ENCODE measurements around the gene ATXN1.

Gene ATXN1

GRCh38 chr6:16677458-16677857 is 83.8 kb downstream of the ATXN1 start:
- DNase-seq (ENCODE audit: extremely low spot score): no peak
- TF ChIP-seq HDGF (IDR thresholded peaks at IDR 0.05; ENCODE audit: borderline replicate concordance) (no peak), ARNT (IDR thresholded peaks at IDR 0.05) (no peak), FOXK2 (IDR thresholded peaks at IDR 0.05) (no peak), BHLHE40 (IDR thresholded peaks at IDR 0.05; ENCODE audit: borderline replicate concordance) (no peak), ZNF384 (IDR thresholded peaks at IDR 0.05) (no peak), SP1 (IDR thresholded peaks at IDR 0.05) (no peak), SUZ12 (IDR thresholded peaks at IDR 0.05) (no peak), FOXM1 (IDR thresholded peaks at IDR 0.05; ENCODE audit: borderline replicate concordance) (no peak), L3MBTL2 (conservative IDR thresholded peaks at IDR 0.05) (no peak), ELF4 (IDR thresholded peaks at IDR 0.05) (no peak), PKNOX1 (IDR thresholded peaks at IDR 0.05) (no peak), LEF1 (IDR thresholded peaks at IDR 0.05; ENCODE audit: borderline replicate concordance) (no peak), FOXA1 (IDR thresholded peaks at IDR 0.05) (no peak), NFRKB (IDR thresholded peaks at IDR 0.05) (no peak), TARDBP (IDR thresholded peaks at IDR 0.05) (no peak), CTBP1 (IDR thresholded peaks at IDR 0.05; ENCODE audit: borderline replicate concordance) (no peak)
- CTCF ChIA-PET: no interaction called here
- POLR2A ChIA-PET: no interaction called here

- no peak for TF ChIP-seq FOXK2 (IDR thresholded peaks at IDR 0.05)
- no peak for TF ChIP-seq SP1 (IDR thresholded peaks at IDR 0.05)
- no peak for TF ChIP-seq PKNOX1 (IDR thresholded peaks at IDR 0.05)
- no peak for TF ChIP-seq NFRKB (IDR thresholded peaks at IDR 0.05)
- no peak for TF ChIP-seq CTBP1 (IDR thresholded peaks at IDR 0.05; ENCODE audit: borderline replicate concordance)
- TF ChIP-seq FOXM1 (IDR thresholded peaks at IDR 0.05; ENCODE audit: borderline replicate concordance): no peak
- no peak for TF ChIP-seq TARDBP (IDR thresholded peaks at IDR 0.05)
- no peak for TF ChIP-seq SUZ12 (IDR thresholded peaks at IDR 0.05)
- TF ChIP-seq ARNT (IDR thresholded peaks at IDR 0.05): no peak
- TF ChIP-seq FOXA1 (IDR thresholded peaks at IDR 0.05): no peak
- no peak for TF ChIP-seq ELF4 (IDR thresholded peaks at IDR 0.05)
- TF ChIP-seq ZNF384 (IDR thresholded peaks at IDR 0.05): no peak
- TF ChIP-seq L3MBTL2 (conservative IDR thresholded peaks at IDR 0.05): no peak
- ChIA-PET CTCF (no interaction called here), POLR2A (no interaction called here)
- no peak for DNase-seq (ENCODE audit: extremely low spot score)
Measured at GRCh38 chr6:16676978-16677377, 84.3 kb downstream of the ATXN1 start.

GRCh38 chr6:16676376-16676775 is 84.9 kb downstream of the ATXN1 start:
- CTCF ChIA-PET: no interaction called here
- POLR2A ChIA-PET: no interaction called here
- TF ChIP-seq ZNF384 (IDR thresholded peaks at IDR 0.05): no peak
- no peak for TF ChIP-seq FOXK2 (IDR thresholded peaks at IDR 0.05)
- TF ChIP-seq TARDBP (IDR thresholded peaks at IDR 0.05): no peak
- no peak for TF ChIP-seq HDGF (IDR thresholded peaks at IDR 0.05; ENCODE audit: borderline replicate concordance)
- TF ChIP-seq PKNOX1 (IDR thresholded peaks at IDR 0.05): no peak
- TF ChIP-seq FOXA1 (IDR thresholded peaks at IDR 0.05): no peak
- no peak for TF ChIP-seq FOXM1 (IDR thresholded peaks at IDR 0.05; ENCODE audit: borderline replicate concordance)
- TF ChIP-seq NFRKB (IDR thresholded peaks at IDR 0.05): no peak
- TF ChIP-seq SP1 (IDR thresholded peaks at IDR 0.05): no peak
- TF ChIP-seq LEF1 (IDR thresholded peaks at IDR 0.05; ENCODE audit: borderline replicate concordance): no peak
- no peak for TF ChIP-seq ARNT (IDR thresholded peaks at IDR 0.05)
- TF ChIP-seq BHLHE40 (IDR thresholded peaks at IDR 0.05; ENCODE audit: borderline replicate concordance): no peak
- TF ChIP-seq CTBP1 (IDR thresholded peaks at IDR 0.05; ENCODE audit: borderline replicate concordance): no peak
- no peak for DNase-seq (ENCODE audit: extremely low spot score)

GRCh38 chr6:16674801-16675392 is 86.4 kb downstream of the ATXN1 start:
- TF ChIP-seq HDGF (IDR thresholded peaks at IDR 0.05; ENCODE audit: borderline replicate concordance): no peak
- CTCF ChIA-PET: interaction anchor here (0.7 kb wide), 1 partner anchor 164 kb away, joined by 10 read pairs; no protein-coding TSS in a partner anchor
- DNase-seq (ENCODE audit: extremely low spot score): no peak
- POLR2A ChIA-PET: no interaction called here

- ChIA-PET POLR2A (no interaction called here), CTCF (no interaction called here)
- TF ChIP-seq FOXM1 (IDR thresholded peaks at IDR 0.05; ENCODE audit: borderline replicate concordance): no peak
- DNase-seq (ENCODE audit: extremely low spot score): no peak
Measured at GRCh38 chr6:16673011-16673797, 88.1 kb downstream of the ATXN1 start.

- TF ChIP-seq NFRKB (IDR thresholded peaks at IDR 0.05) (no peak), ELF4 (IDR thresholded peaks at IDR 0.05) (no peak), CTBP1 (IDR thresholded peaks at IDR 0.05; ENCODE audit: borderline replicate concordance) (no peak), SUZ12 (IDR thresholded peaks at IDR 0.05) (no peak), FOXK2 (IDR thresholded peaks at IDR 0.05) (no peak), ARNT (IDR thresholded peaks at IDR 0.05) (no peak), TARDBP (IDR thresholded peaks at IDR 0.05) (no peak), ZNF384 (IDR thresholded peaks at IDR 0.05) (no peak), SP1 (IDR thresholded peaks at IDR 0.05) (no peak)
- DNase-seq (ENCODE audit: extremely low spot score): no peak
- POLR2A ChIA-PET: no interaction called here
Measured at GRCh38 chr6:16671302-16672289, 89.7 kb downstream of the ATXN1 start.

More at GRCh38 chr6:16671302-16672289, 89.7 kb downstream of the ATXN1 start:
- CTCF ChIA-PET: no interaction called here

Measured in HEK293T (cell line).